KMS-11 (cell line): ENCODE data around the gene CELF1.

Experiments
- H2AFZ ChIP-seq: fragments of 200-600 bp; sonication (generic); 2 replicates; pipeline ENCODE4 v1.6.1; 2016; ENCODE audit warnings: antibody characterized with exemption, mixed run types, low read depth
- H3K27ac ChIP-seq: fragments of 200-600 bp; sonication (generic); 2 replicates; pipeline ENCODE4 v1.6.1; 2016; ENCODE audit warnings: mild to moderate bottlenecking, mixed run types
- H3K27me3 ChIP-seq: fragments of 200-600 bp; sonication (generic); 2 replicates; pipeline ENCODE4 v1.6.1; 2017; ENCODE audit warnings: mild to moderate bottlenecking, low read depth, mixed run types, moderate library complexity; ENCODE audit not compliant: insufficient read depth
- H3K36me3 ChIP-seq: fragments of 200-600 bp; sonication (generic); 2 replicates; pipeline ENCODE4 v1.6.1; 2017; ENCODE audit warnings: mild to moderate bottlenecking, mixed run types; ENCODE audit not compliant: insufficient read depth
- H3K4me1 ChIP-seq: fragments of 200-600 bp; sonication (generic); 2 replicates; pipeline ENCODE4 v1.6.1; 2016; ENCODE audit warnings: mild to moderate bottlenecking, low read depth, mixed run types; ENCODE audit not compliant: poor library complexity, severe bottlenecking
- H3K4me2 ChIP-seq: fragments of 200-600 bp; sonication (generic); 2 replicates; pipeline ENCODE4 v1.7.0; 2016; ENCODE audit warnings: mild to moderate bottlenecking, mixed run types
- H3K4me3 ChIP-seq: fragments of 200-600 bp; sonication (generic); IDR thresholded peaks from 2 replicates; pipeline ENCODE4 v1.6.1; 2017; ENCODE audit warnings: low read depth, low read length, mixed read lengths; ENCODE audit not compliant: insufficient read depth
- H3K79me2 ChIP-seq: fragments of 200-600 bp; sonication (generic); 2 replicates; pipeline ENCODE4 v1.6.1; 2016; ENCODE audit warnings: low read depth, mixed run types; ENCODE audit not compliant: insufficient read depth
- H3K9ac ChIP-seq: fragments of 200-600 bp; sonication (generic); 2 replicates; pipeline ENCODE4 v1.6.1; 2016; ENCODE audit warnings: mild to moderate bottlenecking, mixed run types
- H4K20me1 ChIP-seq: fragments of 200-600 bp; sonication (generic); 2 replicates; pipeline ENCODE4 v1.6.1; 2016; ENCODE audit warnings: mild to moderate bottlenecking, mixed run types; ENCODE audit not compliant: insufficient read depth
- TF ChIP-seq, protein P1 (sequence below): fragments of 200-600 bp; sonication (generic); conservative IDR thresholded peaks from 2 replicates; pipeline ENCODE4 v1.6.1; 2017; ENCODE audit warnings: low read depth, mild to moderate bottlenecking, antibody characterized with exemption, low read length, moderate library complexity, mixed read lengths

Gene CELF1

DNA sequence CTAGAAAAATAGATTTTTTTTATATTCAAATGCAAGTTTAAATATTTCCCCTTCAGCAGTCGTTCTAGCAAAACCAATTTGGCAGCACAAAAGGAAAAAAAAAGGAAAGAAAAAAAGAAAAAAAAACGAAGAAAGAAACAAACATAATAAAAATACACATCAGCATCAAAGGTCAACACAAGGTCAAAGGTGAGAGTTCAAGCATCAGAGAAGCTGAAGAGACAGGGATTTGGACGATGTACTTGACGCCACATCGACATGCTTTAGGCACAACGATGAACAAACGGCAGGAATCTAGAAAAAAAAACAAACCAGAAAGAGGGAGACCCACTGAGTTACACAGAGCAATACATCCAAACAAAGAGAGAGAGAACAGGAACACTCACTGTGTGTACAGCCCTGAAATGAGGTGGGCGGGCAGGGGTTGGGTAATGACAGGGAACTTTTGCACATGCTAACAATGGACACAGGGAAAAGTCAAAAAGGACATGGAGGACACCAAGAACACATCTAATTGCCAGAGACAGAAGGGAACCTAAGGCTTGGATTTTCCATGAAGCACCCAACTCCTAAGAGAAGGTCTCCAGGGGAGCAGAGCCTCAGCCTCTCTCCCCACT is 84.2 kb downstream of the CELF1 start:
- H3K4me3 ChIP-seq: no peak overlapping the region
- peaks cover 18% of the 10 kb centered on the region for H3K4me1 ChIP-seq
- peaks cover 22% of the 10 kb centered on the region; the same call in 1 of the 2 replicates for H3K36me3 ChIP-seq
- no peaks in the 10 kb centered on the region for H4K20me1 ChIP-seq
- H3K27me3 ChIP-seq: no peaks in the 10 kb centered on the region
- TF ChIP-seq, protein P1, sequence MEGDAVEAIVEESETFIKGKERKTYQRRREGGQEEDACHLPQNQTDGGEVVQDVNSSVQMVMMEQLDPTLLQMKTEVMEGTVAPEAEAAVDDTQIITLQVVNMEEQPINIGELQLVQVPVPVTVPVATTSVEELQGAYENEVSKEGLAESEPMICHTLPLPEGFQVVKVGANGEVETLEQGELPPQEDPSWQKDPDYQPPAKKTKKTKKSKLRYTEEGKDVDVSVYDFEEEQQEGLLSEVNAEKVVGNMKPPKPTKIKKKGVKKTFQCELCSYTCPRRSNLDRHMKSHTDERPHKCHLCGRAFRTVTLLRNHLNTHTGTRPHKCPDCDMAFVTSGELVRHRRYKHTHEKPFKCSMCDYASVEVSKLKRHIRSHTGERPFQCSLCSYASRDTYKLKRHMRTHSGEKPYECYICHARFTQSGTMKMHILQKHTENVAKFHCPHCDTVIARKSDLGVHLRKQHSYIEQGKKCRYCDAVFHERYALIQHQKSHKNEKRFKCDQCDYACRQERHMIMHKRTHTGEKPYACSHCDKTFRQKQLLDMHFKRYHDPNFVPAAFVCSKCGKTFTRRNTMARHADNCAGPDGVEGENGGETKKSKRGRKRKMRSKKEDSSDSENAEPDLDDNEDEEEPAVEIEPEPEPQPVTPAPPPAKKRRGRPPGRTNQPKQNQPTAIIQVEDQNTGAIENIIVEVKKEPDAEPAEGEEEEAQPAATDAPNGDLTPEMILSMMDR: no peak
- no peak overlapping the region for H3K4me2 ChIP-seq
- no peak overlapping the region for H2AFZ ChIP-seq
- no peak overlapping the region for H3K27ac ChIP-seq
- no peak overlapping the region for H3K9ac ChIP-seq
- no peaks in the 10 kb centered on the region; the same call in 1 of the 2 replicates for H3K79me2 ChIP-seq

DNA sequence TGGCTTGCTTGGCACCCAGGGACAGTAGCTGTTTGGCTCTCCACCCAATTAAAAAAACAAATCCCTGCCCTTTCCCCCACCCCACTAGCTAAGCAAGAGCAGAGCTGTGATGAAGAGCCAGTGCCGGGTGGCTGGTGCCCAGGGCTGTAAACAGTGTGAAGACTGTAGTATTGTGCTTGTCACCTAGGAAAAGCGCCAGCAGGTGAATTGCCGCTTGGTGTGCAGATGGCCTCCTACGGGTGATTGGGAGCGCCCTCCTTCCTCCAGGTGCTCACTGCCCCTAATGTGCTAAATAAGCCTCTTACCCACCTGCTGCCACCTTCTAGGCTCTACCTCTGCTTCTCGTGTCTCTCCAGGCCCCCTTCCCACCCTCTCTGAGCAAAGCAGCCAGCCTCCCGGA is 85.6 kb downstream of the CELF1 start:
- H3K4me3 ChIP-seq: no peak overlapping the region
- peaks cover 18% of the 10 kb centered on the region for H3K4me1 ChIP-seq
- H3K9ac ChIP-seq: no peak overlapping the region
- no peak overlapping the region for H3K27ac ChIP-seq
- peaks cover 16% of the 10 kb centered on the region; the same call in 1 of the 2 replicates for H3K36me3 ChIP-seq
- no peaks in the 10 kb centered on the region; the same call in 1 of the 2 replicates for H3K79me2 ChIP-seq
- H3K4me2 ChIP-seq: no peak overlapping the region
- H3K27me3 ChIP-seq: no peaks in the 10 kb centered on the region
- H4K20me1 ChIP-seq: no peaks in the 10 kb centered on the region
- no peak overlapping the region for H2AFZ ChIP-seq
- TF ChIP-seq, protein P1: no peak

DNA sequence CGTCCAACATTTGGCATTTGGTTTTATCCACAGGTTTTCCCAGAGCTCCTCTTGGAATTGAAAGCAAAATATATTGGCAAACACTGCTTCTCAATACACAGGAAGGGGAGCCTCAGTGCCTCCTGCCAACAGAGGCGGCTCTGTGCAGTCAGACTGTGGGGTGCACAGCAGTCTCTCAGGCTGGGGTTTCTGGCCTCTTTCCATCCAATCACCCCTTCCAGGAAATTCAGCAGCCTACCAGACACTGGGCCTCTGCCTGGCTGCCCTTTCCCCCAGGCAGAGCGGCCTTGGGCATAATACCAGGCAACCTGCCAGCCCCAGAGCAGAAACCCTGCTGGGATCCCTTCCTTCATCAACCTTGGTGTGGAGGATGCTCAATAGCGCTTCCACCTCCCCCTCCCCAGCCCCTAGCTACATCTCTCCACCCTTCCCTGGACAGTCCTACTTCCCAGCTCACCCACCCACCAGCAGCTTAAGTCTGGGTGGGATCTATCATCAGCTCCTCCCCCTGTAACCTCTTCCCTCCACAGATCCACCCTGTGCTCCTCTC is 86.2 kb downstream of the CELF1 start:
- Histone ChIP-seq H2AFZ (no peak overlapping the region), H3K27ac (no peak overlapping the region), H4K20me1 (no peaks in the 10 kb centered on the region), H3K79me2 (no peaks in the 10 kb centered on the region; the same call in 1 of the 2 replicates), H3K4me2 (no peak overlapping the region), H3K27me3 (no peaks in the 10 kb centered on the region), H3K4me1 (peaks cover 21% of the 10 kb centered on the region), H3K9ac (no peak overlapping the region), H3K36me3 (0 out of 2 replicates have a peak, but pooled peaks cover 11% of the 10 kb centered on the region), H3K4me3 (no peak overlapping the region)
- TF ChIP-seq, protein P1: no peak

DNA sequence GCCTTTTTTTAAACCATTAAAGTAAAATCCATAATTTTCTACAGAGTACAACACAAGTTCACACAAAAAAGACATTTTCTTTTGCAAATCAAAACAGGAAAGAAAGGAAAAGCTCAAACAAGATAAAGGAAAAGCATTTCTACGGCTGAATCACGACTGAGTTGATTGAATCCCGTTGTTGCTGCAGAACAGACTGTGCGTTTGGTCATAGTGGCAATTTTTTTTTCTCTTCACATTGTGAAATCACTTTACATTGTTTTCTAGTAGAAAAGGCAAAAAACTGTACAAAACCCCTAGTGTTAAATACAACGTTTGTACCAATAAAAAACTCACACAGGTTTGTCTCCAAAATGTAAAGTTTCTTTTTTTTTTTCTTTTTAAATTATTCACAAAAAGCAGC is 86.7 kb downstream of the CELF1 start:
- no peaks in the 10 kb centered on the region for H4K20me1 ChIP-seq
- no peak overlapping the region for H2AFZ ChIP-seq
- H3K4me1 ChIP-seq: peaks cover 27% of the 10 kb centered on the region
- 0 out of 2 replicates have a peak, but pooled peaks cover 8% of the 10 kb centered on the region for H3K36me3 ChIP-seq
- H3K9ac ChIP-seq: no peak overlapping the region
- no peak overlapping the region for H3K4me2 ChIP-seq
- TF ChIP-seq, protein P1: no peak
- H3K79me2 ChIP-seq: no peaks in the 10 kb centered on the region; the same call in 1 of the 2 replicates
- H3K4me3 ChIP-seq: no peak overlapping the region
- H3K27me3 ChIP-seq: no peaks in the 10 kb centered on the region
- no peak overlapping the region for H3K27ac ChIP-seq
